Hepatocyte (in vitro differentiated cells): ENCODE data around the gene MACROH2A1.

Experiments
- EZH2 ChIP-seq: fragments of 200-600 bp; sonication (generic); IDR thresholded peaks from 2 replicates; pipeline ENCODE4 v1.6.1; 2016; ENCODE audit warnings: antibody characterized with exemption, mild to moderate bottlenecking, borderline replicate concordance
- EZH2phosphoT487 ChIP-seq: fragments of 200-600 bp; sonication (generic); IDR thresholded peaks from one replicate; pipeline ENCODE4 v1.6.1; 2018; ENCODE audit warnings: antibody characterized with exemption, mild to moderate bottlenecking, low read depth, moderate library complexity; ENCODE audit not compliant: unreplicated experiment, severe bottlenecking
- TF ChIP-seq, protein P1 (sequence below): fragments of 200-600 bp; sonication (generic); IDR thresholded peaks from 2 replicates; pipeline ENCODE4 v1.5.1; 2016; ENCODE audit warnings: antibody characterized with exemption, mild to moderate bottlenecking; ENCODE audit not compliant: poor library complexity

DNA sequence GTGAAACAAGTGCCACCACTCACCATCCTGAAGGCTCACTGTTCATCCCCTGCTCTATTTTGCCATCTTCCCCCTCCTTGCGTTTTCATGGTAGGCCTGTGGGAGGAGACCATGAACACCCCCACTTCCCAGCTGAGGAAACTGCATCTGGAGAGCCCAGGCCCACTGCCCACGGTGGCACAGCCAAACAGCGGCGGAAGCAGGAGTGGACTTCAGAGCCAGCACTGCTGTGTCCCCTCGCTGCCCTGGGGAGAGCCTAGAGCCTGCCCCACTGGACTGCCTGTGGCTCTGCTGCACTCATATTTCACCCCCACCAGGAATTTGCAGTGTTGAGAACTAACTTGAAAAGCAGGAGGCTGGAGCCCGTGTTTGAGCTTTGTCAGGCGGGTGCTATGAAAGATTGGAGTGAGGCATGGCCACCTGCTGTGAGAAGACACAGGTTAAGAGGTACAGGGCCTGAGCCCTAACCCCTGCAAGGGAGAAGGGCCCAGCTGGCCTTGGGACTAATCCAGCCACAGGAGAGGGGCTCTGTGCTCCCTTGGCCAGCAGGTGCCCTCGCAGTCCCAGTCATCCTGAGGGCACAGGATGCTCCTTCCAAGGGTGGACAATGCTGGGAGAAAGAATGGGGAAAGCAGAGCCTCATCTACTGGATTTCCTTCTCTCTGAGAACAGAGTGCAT is 79.0 kb downstream of the MACROH2A1 start:
- TF ChIP-seq, protein P1, sequence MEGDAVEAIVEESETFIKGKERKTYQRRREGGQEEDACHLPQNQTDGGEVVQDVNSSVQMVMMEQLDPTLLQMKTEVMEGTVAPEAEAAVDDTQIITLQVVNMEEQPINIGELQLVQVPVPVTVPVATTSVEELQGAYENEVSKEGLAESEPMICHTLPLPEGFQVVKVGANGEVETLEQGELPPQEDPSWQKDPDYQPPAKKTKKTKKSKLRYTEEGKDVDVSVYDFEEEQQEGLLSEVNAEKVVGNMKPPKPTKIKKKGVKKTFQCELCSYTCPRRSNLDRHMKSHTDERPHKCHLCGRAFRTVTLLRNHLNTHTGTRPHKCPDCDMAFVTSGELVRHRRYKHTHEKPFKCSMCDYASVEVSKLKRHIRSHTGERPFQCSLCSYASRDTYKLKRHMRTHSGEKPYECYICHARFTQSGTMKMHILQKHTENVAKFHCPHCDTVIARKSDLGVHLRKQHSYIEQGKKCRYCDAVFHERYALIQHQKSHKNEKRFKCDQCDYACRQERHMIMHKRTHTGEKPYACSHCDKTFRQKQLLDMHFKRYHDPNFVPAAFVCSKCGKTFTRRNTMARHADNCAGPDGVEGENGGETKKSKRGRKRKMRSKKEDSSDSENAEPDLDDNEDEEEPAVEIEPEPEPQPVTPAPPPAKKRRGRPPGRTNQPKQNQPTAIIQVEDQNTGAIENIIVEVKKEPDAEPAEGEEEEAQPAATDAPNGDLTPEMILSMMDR = no peak
- TF ChIP-seq EZH2 (no peak), EZH2phosphoT487 (no peak)
